ENCODE measurements around the gene PHYKPL.

DNA sequence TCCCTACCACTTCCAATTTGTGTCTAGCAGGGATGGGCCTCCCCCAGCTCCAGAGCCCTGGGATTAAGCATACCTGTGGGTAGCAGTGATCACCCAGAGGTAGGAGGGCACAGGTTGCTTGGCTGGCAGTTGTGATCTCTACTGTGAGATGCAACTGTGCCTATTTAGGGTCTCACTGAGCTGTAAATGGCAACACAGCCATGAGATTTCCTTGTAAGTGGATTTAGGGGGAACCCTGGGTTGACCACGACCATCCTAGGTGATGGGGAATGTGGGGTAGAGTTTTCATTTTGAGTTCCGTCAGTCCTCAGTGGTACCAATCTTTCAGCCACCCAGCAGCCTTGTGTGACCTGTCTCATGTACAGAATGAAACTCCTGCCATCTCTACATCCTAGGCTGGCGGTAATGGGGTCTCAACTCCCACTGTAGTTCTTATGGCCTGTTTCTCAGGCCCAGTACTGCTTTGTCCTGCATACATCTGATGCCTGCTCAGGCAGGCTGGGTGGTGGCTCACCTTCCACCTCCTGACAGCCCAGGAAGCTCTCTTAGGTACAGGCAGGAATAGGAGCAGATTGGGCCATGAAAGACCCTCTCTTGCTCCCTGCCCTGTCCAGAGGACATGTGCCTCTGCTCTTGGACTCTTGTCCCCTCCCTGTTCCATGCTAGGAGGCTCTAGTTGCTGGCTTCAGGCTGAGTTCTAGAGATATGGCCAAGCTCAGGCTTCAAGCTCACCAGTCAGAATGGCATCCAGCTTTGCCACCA lies 20.2 kb downstream of the PHYKPL start:
- TF ChIP-seq, protein P1, sequence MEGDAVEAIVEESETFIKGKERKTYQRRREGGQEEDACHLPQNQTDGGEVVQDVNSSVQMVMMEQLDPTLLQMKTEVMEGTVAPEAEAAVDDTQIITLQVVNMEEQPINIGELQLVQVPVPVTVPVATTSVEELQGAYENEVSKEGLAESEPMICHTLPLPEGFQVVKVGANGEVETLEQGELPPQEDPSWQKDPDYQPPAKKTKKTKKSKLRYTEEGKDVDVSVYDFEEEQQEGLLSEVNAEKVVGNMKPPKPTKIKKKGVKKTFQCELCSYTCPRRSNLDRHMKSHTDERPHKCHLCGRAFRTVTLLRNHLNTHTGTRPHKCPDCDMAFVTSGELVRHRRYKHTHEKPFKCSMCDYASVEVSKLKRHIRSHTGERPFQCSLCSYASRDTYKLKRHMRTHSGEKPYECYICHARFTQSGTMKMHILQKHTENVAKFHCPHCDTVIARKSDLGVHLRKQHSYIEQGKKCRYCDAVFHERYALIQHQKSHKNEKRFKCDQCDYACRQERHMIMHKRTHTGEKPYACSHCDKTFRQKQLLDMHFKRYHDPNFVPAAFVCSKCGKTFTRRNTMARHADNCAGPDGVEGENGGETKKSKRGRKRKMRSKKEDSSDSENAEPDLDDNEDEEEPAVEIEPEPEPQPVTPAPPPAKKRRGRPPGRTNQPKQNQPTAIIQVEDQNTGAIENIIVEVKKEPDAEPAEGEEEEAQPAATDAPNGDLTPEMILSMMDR (conservative IDR thresholded peaks at IDR 0.05 in 1 of 2, IDR thresholded peaks at IDR 0.05 in 1 of 2; ENCODE audit: low read depth in 1 of 2, low read length in 2 of 2) = no peak
- TF ChIP-seq EZH2 (IDR thresholded peaks at IDR 0.05; ENCODE audit: low read length, missing control alignments) = no peak
